ENCODE results near the gene S1PR3.

S1PR3 gene

DNA sequence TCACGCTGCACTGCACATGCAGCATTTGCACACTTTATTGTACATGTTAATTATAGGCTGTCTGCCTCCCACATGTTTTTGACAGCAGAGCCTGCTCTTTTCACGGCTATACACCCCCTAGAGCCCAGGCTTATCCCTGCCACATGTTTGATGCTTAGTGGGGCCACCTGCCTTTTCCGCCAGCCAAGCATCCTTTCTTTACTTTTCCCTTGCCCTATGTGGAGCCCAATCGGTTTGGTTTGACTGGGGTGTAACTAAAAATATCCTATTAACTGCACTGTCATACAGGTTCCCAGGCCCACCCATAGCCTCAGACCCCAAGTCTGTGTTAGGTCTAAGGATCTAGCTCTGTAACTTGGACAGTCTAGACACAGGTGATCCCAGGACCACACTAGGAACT, 18.9 kb upstream of the S1PR3 start:
- Histone ChIP-seq H3K9ac (ENCODE audit: low read length) (no peak overlapping the region), H4K20me1 (ENCODE audit: insufficient read depth, low read length) (no peaks in the 10 kb centered on the region), H3K4me2 (ENCODE audit: low read depth, low read length) (no peak overlapping the region), H3K9me2 (replicated peaks; ENCODE audit: insufficient read depth, low read length) (no peaks in the 10 kb centered on the region), H3F3A (ENCODE audit: insufficient read depth, low read length) (no peaks in the 10 kb centered on the region), H3K9me3 (replicated peaks; ENCODE audit: insufficient read depth, low read length) (no peaks in the 10 kb centered on the region), H3K27me3 (replicated peaks; ENCODE audit: insufficient read depth, low read length) (no peaks in the 10 kb centered on the region), H3K27ac (ENCODE audit: low read length) (no peak overlapping the region), H3K4me3 (ENCODE audit: low read length) (no peak overlapping the region), H3K36me3 (replicated peaks; ENCODE audit: insufficient read depth, low read length) (no peaks in the 10 kb centered on the region), H2AFZ (ENCODE audit: low read length) (no peak overlapping the region), H3K4me1 (ENCODE audit: low read length) (no peaks in the 10 kb centered on the region), H3K79me2 (ENCODE audit: low read length) (no peaks in the 10 kb centered on the region)
- TF ChIP-seq EZH2 (optimal IDR thresholded peaks at IDR 0.05; ENCODE audit: low read depth, low read length) (no peak), EZH2phosphoT487 (IDR thresholded peaks at IDR 0.05; ENCODE audit: low read length) (no peak)
- TF ChIP-seq, protein P1, sequence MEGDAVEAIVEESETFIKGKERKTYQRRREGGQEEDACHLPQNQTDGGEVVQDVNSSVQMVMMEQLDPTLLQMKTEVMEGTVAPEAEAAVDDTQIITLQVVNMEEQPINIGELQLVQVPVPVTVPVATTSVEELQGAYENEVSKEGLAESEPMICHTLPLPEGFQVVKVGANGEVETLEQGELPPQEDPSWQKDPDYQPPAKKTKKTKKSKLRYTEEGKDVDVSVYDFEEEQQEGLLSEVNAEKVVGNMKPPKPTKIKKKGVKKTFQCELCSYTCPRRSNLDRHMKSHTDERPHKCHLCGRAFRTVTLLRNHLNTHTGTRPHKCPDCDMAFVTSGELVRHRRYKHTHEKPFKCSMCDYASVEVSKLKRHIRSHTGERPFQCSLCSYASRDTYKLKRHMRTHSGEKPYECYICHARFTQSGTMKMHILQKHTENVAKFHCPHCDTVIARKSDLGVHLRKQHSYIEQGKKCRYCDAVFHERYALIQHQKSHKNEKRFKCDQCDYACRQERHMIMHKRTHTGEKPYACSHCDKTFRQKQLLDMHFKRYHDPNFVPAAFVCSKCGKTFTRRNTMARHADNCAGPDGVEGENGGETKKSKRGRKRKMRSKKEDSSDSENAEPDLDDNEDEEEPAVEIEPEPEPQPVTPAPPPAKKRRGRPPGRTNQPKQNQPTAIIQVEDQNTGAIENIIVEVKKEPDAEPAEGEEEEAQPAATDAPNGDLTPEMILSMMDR (IDR thresholded peaks at IDR 0.05; ENCODE audit: low read length) = no peak
- DNase-seq = no peak

DNA sequence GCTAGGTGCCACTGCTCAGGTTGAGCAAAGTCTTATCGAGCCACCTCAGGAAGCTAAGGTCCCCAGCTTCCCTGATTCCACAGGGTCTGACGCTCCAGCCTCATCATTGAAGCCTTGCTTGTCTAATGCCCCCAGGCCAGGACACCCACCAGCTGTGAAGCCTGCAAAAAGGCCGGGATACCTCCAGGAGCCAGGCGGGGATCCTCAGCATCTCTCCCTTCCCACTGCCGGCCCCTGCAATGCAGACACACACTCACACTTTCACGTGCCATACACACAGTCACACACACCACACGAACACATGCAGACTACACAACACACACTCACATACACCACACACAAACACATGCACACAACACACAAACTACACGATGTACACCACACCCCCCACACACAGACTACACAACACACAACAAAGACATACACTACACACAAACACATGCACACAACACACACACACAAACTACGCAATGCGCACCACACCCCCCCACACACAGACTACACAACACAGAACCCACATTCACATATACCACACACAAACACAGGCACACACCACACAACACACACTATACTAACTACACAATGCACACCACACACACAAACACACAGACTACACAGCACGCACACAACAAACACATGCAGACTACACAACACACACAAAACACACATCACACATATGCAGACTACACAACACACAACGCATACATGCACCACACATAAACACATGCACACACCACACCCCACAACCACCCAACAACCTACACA, 17.8 kb upstream of the S1PR3 start:
- TF ChIP-seq, protein P1 (IDR thresholded peaks at IDR 0.05; ENCODE audit: low read length) = no peak
- TF ChIP-seq EZH2phosphoT487 (IDR thresholded peaks at IDR 0.05; ENCODE audit: low read length) (no peak), EZH2 (optimal IDR thresholded peaks at IDR 0.05; ENCODE audit: low read depth, low read length) (no peak)
- Histone ChIP-seq H3F3A (ENCODE audit: insufficient read depth, low read length) (no peaks in the 10 kb centered on the region), H3K9ac (ENCODE audit: low read length) (no peak overlapping the region), H3K27me3 (replicated peaks; ENCODE audit: insufficient read depth, low read length) (no peaks in the 10 kb centered on the region), H3K27ac (ENCODE audit: low read length) (no peak overlapping the region), H3K79me2 (ENCODE audit: low read length) (no peaks in the 10 kb centered on the region), H3K4me2 (ENCODE audit: low read depth, low read length) (no peak overlapping the region), H3K36me3 (replicated peaks; ENCODE audit: insufficient read depth, low read length) (no peaks in the 10 kb centered on the region), H3K9me3 (replicated peaks; ENCODE audit: insufficient read depth, low read length) (no peaks in the 10 kb centered on the region), H3K4me3 (ENCODE audit: low read length) (no peak overlapping the region), H2AFZ (ENCODE audit: low read length) (no peak overlapping the region), H4K20me1 (ENCODE audit: insufficient read depth, low read length) (no peaks in the 10 kb centered on the region), H3K9me2 (replicated peaks; ENCODE audit: insufficient read depth, low read length) (no peaks in the 10 kb centered on the region), H3K4me1 (ENCODE audit: low read length) (no peaks in the 10 kb centered on the region)
- no peak for DNase-seq

DNA sequence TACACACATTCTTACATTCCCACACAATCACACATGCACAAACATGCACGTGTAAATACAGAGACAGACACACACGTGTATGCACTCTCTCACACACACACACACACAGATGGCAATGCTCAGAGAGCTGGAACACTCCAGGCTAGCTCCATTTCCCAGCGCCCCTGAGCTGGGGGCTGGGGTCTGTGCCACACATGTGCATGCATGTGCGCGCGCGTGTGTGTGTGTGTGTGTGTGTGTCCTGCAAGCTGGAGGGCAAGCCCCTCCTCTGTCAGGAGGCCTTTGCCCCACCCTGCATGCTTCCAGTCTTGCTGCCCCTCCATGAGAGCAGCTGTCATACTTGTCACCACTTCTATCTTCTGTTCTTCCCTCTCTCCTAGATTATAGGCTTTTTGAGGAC, 16.6 kb upstream of the S1PR3 start:
- Histone ChIP-seq H3K4me2 (ENCODE audit: low read depth, low read length) (no peak overlapping the region), H4K20me1 (ENCODE audit: insufficient read depth, low read length) (no peaks in the 10 kb centered on the region), H3K9me2 (replicated peaks; ENCODE audit: insufficient read depth, low read length) (no peaks in the 10 kb centered on the region), H3K4me3 (ENCODE audit: low read length) (no peak overlapping the region), H3K36me3 (replicated peaks; ENCODE audit: insufficient read depth, low read length) (no peaks in the 10 kb centered on the region), H2AFZ (ENCODE audit: low read length) (no peak overlapping the region), H3K9me3 (replicated peaks; ENCODE audit: insufficient read depth, low read length) (no peaks in the 10 kb centered on the region), H3K4me1 (ENCODE audit: low read length) (no peaks in the 10 kb centered on the region), H3K79me2 (ENCODE audit: low read length) (no peaks in the 10 kb centered on the region), H3K9ac (ENCODE audit: low read length) (no peak overlapping the region), H3F3A (ENCODE audit: insufficient read depth, low read length) (no peaks in the 10 kb centered on the region), H3K27ac (ENCODE audit: low read length) (no peak overlapping the region), H3K27me3 (replicated peaks; ENCODE audit: insufficient read depth, low read length) (no peaks in the 10 kb centered on the region)
- TF ChIP-seq EZH2 (optimal IDR thresholded peaks at IDR 0.05; ENCODE audit: low read depth, low read length) = no peak
- TF ChIP-seq EZH2phosphoT487 (IDR thresholded peaks at IDR 0.05; ENCODE audit: low read length) = no peak
- TF ChIP-seq, protein P1 (IDR thresholded peaks at IDR 0.05; ENCODE audit: low read length) = no peak
- no peak for DNase-seq
